T-helper 17 cell (primary cell): ENCODE results near the gene ANKRD10. TPM values are rescaled to one million over a fixed set of nuclear protein-coding genes. Genes with fewer than 3 reads are reported as not detected.

Experiments used
- ATAC-seq: fragments of 150-1000 bp; cut with Tn5 transposase; 2 replicates; pipeline ENCODE4 v1.10.0; 2021; ENCODE audit warnings: mild to moderate bottlenecking, moderate library complexity
- DNase-seq, 3 donors: peaks; one replicate each; pipeline versions ENCODE4 v3.0.0 to v3.0.0-alpha.2; 2020 to 2021
- H3K9me3 ChIP-seq: one replicate; pipeline ENCODE4 v1.7.0; 2013; ENCODE audit warnings: low read length, mild to moderate bottlenecking; ENCODE audit not compliant: control insufficient read depth, poor library complexity, severe bottlenecking
- H3K27ac Mint-ChIP-seq: one replicate; pipeline ENCODE4 v1.8.0; 2022; ENCODE audit warnings: mild to moderate bottlenecking, moderate library complexity, mixed read lengths
- H3K27me3 Mint-ChIP-seq: one replicate; pipeline ENCODE4 v1.8.0; 2022; ENCODE audit warnings: mixed read lengths
- H3K36me3 Mint-ChIP-seq: one replicate; pipeline ENCODE4 v1.8.0; 2022; ENCODE audit warnings: low read depth, mixed read lengths
- H3K4me1 Mint-ChIP-seq: one replicate; pipeline ENCODE4 v1.8.0; 2022; ENCODE audit warnings: mild to moderate bottlenecking, mixed read lengths
- H3K4me3 Mint-ChIP-seq: one replicate; pipeline ENCODE4 v1.8.0; 2022; ENCODE audit warnings: mild to moderate bottlenecking, moderate library complexity, mixed read lengths
- total RNA-seq, 4 donors: library from RNA in 2 of 4; stranded (reverse) in 2 of 4; gene quantifications; one replicate each; pipeline ENCODE4 v1.2.3 and lab custom pipeline; 2022 to 2026

The ANKRD10 gene
- total RNA-seq, 2 donors from 2014 or later: 110 to 135 TPM

DNA sequence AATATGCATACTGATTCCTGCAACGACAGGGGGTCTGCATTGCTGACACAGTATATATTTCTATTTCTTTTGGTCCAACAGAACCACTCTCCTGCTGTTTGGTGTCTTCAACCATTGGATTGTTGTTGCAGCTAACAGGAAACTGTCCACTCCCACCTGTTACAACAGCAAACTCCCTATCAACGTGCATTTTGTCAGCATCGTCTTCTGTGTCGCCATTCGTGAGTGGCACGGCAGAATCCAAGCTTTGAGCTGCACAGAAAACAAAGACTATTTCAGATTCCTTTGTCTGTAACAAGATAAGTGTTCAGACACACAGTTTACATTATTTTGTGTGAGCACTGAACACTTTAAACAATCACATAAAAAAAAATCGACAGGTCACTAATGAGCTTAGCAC is 31.3 kb downstream of the ANKRD10 start:
- H3K36me3 Mint-ChIP-seq: no peaks in the 10 kb centered on the region

DNA sequence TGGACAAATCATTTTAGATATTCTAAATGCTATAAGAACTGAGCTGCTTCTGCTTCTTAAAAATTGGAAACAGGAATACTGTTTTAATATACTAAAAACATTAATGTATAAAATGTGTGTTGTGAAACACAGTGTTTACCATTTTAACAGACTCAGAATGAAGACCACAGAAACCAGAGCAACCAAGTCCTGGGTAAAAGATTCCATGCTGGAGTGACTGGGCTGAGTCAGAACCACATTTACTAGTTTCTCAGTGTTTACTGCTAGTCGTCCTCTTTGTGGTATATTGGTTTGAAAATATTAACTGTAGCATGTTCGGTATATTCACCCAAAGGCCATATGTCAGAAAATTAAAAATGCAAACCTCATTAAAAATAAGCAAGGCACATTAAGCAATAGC is 31.9 kb downstream of the ANKRD10 start:
- no peak overlapping the region for H3K27ac Mint-ChIP-seq
- H3K4me3 Mint-ChIP-seq: no peak overlapping the region
- no peak for ATAC-seq

More for the DNA sequence above, 31.3 kb downstream of the ANKRD10 start:
- Mint-ChIP-seq H3K27me3 (no peaks in the 10 kb centered on the region), H3K4me3 (no peak overlapping the region), H3K4me1 (peaks cover 2% of the 10 kb centered on the region), H3K27ac (no peak overlapping the region)
- DNase-seq (no peak), ATAC-seq (no peak)
- H3K9me3 ChIP-seq: no peaks in the 10 kb centered on the region

DNA sequence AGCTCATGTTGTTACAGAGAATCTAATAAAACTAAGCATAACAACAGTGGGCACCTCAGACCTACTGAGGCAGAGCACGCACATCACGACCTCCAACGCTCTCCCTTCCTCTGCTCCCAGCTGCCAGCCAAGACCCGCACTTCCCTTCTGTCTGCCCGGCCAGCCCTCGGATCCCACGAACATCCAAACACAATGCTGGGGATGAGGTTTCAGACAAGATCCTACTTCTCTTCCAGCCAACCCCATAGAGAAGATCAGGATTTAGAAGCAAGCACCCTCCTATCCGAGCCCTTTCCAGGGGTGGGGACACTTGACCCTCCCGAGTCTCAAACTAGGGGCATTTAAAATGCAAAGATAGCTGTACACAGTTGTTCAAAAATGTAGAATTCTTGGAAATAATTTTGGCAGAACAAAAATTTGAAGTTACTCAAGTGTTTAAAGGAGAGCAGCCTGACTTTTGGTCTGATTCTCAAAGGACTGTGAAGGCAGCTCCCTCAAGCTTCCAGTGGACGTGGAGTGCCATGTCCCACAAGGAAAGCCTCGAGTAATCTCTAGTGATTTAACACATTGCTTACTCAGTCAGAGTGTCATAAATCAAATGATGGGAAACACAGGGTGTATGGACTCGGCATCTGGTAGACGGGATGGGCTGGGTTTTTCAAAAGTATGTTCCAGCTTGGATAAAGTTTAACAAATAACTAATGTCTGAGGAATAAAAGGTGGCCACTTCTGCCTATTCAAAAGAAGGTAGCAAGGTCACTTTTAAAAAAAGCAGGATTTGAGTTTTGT is 32.8 kb downstream of the ANKRD10 start:
- Mint-ChIP-seq H3K27ac (no peak overlapping the region), H3K4me1 (peaks cover 2% of the 10 kb centered on the region), H3K27me3 (no peaks in the 10 kb centered on the region), H3K4me3 (no peak overlapping the region), H3K36me3 (no peaks in the 10 kb centered on the region)
- no peaks in the 10 kb centered on the region for H3K9me3 ChIP-seq
- DNase-seq (no peak), ATAC-seq (no peak)

More for the DNA sequence above, 31.9 kb downstream of the ANKRD10 start:
- Mint-ChIP-seq H3K27me3 (no peaks in the 10 kb centered on the region), H3K36me3 (no peaks in the 10 kb centered on the region), H3K4me1 (peaks cover 2% of the 10 kb centered on the region)
- H3K9me3 ChIP-seq: no peaks in the 10 kb centered on the region
- DNase-seq: no peak

DNA sequence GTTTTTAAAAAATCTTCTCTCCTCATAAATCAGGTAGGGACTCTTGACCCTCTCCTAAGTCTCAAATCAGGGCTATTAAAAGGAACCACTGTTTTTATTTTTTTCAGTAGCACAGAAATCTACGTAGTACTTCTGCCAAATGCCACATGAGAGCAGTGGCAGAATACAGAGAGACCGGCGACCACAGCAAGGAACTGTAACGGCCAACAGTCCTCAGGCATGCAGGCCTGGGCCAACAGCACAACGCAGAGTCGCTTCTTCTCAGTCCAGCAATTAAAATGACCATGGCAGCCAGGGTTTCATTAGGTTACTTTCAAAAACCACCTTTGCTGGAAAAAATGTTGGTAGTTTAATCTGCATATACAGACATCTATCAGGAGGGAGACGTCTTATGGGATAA is 34.2 kb downstream of the ANKRD10 start:
- DNase-seq: no peak
- ATAC-seq: no peak
- Mint-ChIP-seq H3K36me3 (no peaks in the 10 kb centered on the region), H3K27ac (peak overlapping the region; percentile 24), H3K4me1 (peaks cover 2% of the 10 kb centered on the region), H3K4me3 (no peak overlapping the region), H3K27me3 (no peaks in the 10 kb centered on the region)
- no peaks in the 10 kb centered on the region for H3K9me3 ChIP-seq

DNA sequence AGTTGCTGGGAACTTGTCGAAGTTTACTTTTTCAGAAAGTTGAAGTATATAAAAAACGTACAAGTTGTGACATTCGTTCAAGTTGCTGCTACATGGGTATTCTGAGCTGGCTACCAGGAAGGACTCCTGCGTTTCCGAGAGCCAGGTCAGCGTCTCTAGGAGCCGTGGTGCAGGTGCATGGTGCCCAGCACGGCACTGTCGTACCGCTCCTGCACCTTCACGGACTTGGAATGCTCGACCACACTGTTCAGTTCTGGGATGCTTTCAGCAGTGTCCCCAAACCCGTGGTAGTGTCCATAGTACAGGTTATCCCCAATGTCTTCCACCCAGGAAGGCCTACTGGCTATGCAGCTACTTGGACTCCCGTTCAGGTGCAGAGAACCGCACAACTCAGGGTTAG is 35.4 kb downstream of the ANKRD10 start:
- no peaks in the 10 kb centered on the region for H3K9me3 ChIP-seq
- Mint-ChIP-seq H3K4me1 (peaks cover 8% of the 10 kb centered on the region), H3K4me3 (no peak overlapping the region), H3K36me3 (no peaks in the 10 kb centered on the region), H3K27ac (no peak overlapping the region), H3K27me3 (peaks cover 5% of the 10 kb centered on the region)
- ATAC-seq (no peak), DNase-seq (no peak)

DNA sequence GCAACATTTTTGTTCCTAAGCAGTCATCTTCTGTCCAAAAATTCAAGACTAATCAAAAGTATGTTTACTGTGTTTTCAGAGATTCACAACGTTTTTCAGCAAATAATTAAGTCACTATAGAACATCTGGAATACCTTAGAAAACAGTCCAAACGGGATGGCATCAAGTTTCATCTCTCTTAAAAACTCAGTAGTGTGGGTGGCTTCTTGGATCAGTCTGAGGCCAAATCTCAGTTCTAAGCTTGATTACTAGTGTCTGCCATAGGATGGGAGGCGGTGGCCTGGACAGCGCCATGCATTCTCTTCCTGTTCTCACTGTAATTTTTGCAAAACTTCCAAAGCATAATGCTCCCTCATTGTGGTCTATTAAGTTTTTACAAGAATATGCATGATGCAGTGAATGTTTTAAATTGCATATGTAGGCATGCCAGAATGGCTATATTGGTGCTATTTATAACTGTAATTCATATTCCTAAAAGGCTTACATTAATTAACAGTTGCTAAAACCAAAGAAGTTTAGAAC is 37.1 kb downstream of the ANKRD10 start:
- H3K36me3 Mint-ChIP-seq: no peaks in the 10 kb centered on the region
- DNase-seq: no peak
- no peak overlapping the region for H3K27ac Mint-ChIP-seq
- H3K9me3 ChIP-seq: no peaks in the 10 kb centered on the region
- H3K27me3 Mint-ChIP-seq: peaks cover 8% of the 10 kb centered on the region
- no peak for ATAC-seq
- no peak overlapping the region for H3K4me3 Mint-ChIP-seq
- H3K4me1 Mint-ChIP-seq: peaks cover 7% of the 10 kb centered on the region

DNA sequence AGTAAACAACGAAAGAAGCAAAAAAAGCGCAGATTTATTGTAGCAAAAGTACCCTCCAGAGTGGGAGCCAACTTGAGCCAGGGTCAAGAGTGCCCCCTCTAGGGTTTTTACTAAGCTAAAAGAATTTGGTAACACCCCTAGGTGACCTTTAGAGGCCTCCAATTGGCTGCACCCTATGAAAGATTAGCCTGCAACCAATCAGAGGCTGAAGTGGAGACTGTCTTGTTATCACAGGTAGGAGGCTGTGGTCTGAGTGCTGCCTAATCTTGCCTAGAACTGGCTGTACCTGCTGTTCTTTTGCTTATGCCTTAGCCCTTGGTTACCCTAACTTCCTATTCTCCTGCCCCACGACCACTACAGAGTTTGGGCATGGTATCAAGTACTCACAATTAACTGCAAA is 38.3 kb downstream of the ANKRD10 start:
- H3K4me3 Mint-ChIP-seq: no peak overlapping the region
- no peaks in the 10 kb centered on the region for H3K9me3 ChIP-seq
- H3K4me1 Mint-ChIP-seq: peaks cover 7% of the 10 kb centered on the region
- no peaks in the 10 kb centered on the region for H3K36me3 Mint-ChIP-seq
- DNase-seq (no peak), ATAC-seq (no peak)
- no peak overlapping the region for H3K27ac Mint-ChIP-seq
- H3K27me3 Mint-ChIP-seq: peaks cover 12% of the 10 kb centered on the region

DNA sequence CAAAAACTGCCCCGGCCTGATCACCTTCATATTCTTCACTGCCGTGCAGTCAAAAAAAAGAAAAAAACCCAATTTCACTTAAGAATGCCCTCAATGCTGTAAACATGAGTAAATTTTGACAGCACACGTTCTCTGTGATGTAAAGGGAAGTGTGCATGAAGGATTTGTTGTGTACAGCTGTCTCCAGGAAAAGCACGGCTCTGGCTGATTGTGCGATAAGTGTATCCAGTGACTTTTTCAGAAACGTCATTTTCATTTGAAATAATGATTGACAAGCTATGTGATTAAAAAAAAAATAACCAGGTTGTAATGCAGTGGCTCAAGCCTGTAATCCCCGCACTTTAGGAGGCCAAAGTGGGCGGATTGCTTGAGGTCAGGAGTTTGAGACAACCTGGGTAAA is 39.6 kb downstream of the ANKRD10 start:
- no peaks in the 10 kb centered on the region for H3K9me3 ChIP-seq
- no peak for ATAC-seq
- peak overlapping the region; percentile 76 for H3K4me3 Mint-ChIP-seq
- DNase-seq: no peak
- H3K27me3 Mint-ChIP-seq: peaks cover 26% of the 10 kb centered on the region
- H3K4me1 Mint-ChIP-seq: peaks cover 10% of the 10 kb centered on the region
- H3K36me3 Mint-ChIP-seq: no peaks in the 10 kb centered on the region
- H3K27ac Mint-ChIP-seq: no peak overlapping the region

DNA sequence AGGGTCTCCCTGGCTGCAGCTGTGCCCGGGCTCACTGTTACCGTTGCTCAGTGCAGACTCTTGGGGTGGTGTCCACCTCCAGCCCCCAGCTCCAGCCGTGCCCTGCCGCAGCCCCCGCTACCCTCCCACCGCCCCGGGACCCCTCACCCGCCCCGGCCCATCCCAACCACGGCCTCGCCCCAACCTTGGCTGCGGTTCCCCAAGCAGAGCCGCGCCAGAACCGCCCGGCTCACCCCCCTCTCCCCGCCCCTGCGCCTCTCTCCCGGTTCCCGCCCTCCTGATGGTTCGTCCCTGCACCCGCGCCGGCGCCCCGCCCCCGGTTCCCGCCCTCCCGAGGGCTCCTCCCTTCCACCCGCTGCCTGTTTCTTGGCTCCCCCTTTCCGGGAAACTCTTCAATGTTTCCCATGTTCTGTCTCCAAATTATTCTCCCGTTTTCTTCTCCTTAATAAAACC is 40.3 kb downstream of the ANKRD10 start:
- Mint-ChIP-seq H3K27ac (no peak overlapping the region), H3K27me3 (peaks cover 33% of the 10 kb centered on the region), H3K36me3 (no peaks in the 10 kb centered on the region), H3K4me3 (peak overlapping the region; percentile 76), H3K4me1 (peaks cover 14% of the 10 kb centered on the region)
- DNase-seq: peak in 2 of 3 donors; percentile 9 to 24
- H3K9me3 ChIP-seq: no peaks in the 10 kb centered on the region
- peak; percentile 55 for ATAC-seq

DNA sequence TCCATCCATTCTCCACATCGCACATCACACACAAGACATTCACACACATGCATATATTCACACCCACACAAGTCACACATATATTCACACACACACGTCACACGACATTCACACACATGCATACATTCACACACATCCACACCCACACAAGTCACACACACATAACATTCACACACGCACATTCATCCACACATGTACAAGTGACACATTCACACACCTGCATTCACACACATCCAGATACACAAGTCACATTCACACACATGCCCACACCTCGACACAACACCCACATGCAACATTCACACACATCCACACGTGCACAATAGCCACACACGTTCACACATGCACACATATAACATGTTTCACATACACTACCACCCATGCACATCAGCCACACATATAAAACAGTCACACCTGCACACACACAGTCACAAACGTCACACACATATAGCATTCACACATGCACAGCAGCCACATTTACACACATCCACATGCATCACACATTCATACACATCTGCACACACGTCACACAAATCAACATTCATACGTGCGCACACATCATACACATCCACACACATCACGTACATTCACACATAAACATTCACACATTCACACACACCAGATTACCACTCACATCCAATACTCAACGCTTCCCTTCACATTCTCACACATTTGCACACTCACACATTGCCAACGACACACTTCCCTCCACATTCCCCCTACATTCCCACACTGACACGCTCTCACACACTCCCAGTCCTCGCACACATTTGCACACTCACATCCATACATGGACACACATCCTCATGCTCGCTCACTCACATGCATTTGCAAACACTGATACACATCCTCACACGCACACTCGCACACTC is 41.0 kb downstream of the ANKRD10 start:
- DNase-seq (no peak), ATAC-seq (no peak)
- Mint-ChIP-seq H3K36me3 (no peaks in the 10 kb centered on the region), H3K4me3 (no peak overlapping the region), H3K27ac (no peak overlapping the region), H3K27me3 (peaks cover 39% of the 10 kb centered on the region), H3K4me1 (peaks cover 17% of the 10 kb centered on the region)
- no peaks in the 10 kb centered on the region for H3K9me3 ChIP-seq

DNA sequence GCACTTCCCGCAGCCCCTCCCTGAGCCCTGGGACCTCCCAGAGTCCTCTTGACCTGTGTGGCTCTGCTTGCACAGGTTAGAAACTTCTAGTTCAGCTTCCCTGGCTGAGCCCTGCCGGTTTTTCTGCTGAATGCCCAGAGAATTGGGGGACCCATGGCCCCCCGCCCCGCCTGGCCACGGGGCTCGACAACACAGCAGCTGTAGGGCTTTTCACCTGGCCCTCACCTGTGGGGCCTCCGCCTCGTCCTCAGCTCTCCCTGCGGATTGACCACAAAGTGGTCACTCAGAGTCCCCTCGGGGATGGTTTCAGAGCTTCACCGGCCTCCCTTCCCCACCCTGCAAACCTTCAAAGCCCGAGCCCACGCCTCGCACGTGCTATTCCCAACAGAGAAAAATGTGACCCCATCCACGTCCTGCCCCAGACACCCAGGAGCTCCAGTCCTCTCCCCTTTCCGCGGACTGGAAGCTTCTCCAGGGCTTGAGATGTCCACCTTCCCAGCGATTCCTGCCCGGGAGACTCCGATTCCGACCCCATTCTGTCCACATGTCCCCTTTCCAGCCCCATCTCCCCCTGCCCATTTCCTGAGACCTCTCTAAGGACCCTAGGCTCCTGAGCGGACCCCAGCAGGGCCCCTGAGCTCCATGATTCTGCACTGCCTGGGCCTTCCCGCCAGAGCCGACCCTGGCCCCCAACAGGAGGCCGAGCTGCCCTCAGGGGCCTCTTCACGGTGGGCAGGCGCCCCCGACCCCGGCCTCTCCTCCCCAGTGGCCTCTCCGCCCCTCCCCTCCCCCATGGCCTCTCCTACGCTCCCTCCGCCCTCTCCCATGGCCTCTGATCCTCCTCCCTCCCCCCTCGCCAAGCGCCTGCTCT is 41.9 kb downstream of the ANKRD10 start:
- DNase-seq (no peak), ATAC-seq (no peak)
- H3K9me3 ChIP-seq: no peaks in the 10 kb centered on the region
- peaks cover 44% of the 10 kb centered on the region for H3K27me3 Mint-ChIP-seq
- H3K4me1 Mint-ChIP-seq: peaks cover 17% of the 10 kb centered on the region
- H3K4me3 Mint-ChIP-seq: no peak overlapping the region
- no peak overlapping the region for H3K27ac Mint-ChIP-seq
- no peaks in the 10 kb centered on the region for H3K36me3 Mint-ChIP-seq

DNA sequence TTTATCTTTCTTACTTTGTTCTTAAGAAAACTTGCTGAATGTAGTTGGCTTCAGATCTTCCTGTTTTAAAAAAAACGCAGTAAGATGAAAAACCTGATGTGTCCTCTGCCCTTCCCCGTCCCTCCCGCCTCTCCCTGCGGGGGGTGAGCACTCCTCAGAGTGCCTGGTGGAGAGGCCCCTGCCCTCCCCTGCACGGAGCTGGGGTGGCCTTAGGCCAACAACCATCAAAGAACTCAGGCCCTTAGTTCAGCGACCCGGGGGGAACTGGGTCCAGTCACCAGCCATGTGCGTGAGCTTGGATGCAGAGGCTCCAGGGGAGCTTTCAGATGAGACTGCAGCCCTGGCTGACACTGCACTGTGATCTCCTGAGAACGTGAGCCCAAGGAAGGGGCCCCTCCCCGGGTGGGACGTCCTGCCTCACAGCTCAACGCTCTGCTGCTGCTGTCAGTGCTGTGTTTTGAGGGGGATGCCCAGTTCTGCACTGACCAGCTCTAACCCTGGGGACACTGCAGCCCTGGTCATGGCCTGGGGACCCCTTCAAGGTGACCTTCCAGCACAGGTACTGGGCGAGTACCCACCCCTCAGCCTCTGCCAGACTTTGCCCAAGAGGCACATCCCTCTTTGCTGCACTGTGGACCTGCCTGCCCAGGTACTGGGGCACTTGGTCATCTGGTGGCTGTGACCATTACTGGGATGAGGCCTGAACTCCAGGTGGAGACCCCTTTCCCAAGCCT is 42.7 kb downstream of the ANKRD10 start:
- Mint-ChIP-seq H3K4me3 (no peak overlapping the region), H3K27me3 (peaks cover 52% of the 10 kb centered on the region), H3K27ac (no peak overlapping the region), H3K36me3 (peaks cover 2% of the 10 kb centered on the region), H3K4me1 (peaks cover 17% of the 10 kb centered on the region)
- no peaks in the 10 kb centered on the region for H3K9me3 ChIP-seq
- ATAC-seq (no peak), DNase-seq (no peak)
